Mucosa of rectum (tissue), 2 donors: ENCODE data around the gene MYO1A.

Experiments
- H3K27ac ChIP-seq, 2 donors: one replicate each; pipeline ENCODE4 v1.7.0; 2013; ENCODE audit warnings: inconsistent platforms in 2 of 2, low read depth in 2 of 2, low read length in 2 of 2
- H3K27me3 ChIP-seq, 2 donors: one replicate each; pipeline ENCODE4 v1.7.0; 2013; ENCODE audit warnings: low read length in 2 of 2; ENCODE audit not compliant: control insufficient read depth in 2 of 2, insufficient read depth in 2 of 2
- H3K36me3 ChIP-seq, 2 donors: one replicate each; pipeline ENCODE4 v1.7.0; 2013; ENCODE audit warnings: low read length in 2 of 2; ENCODE audit not compliant: control insufficient read depth in 2 of 2, insufficient read depth in 2 of 2
- H3K4me1 ChIP-seq, 2 donors: one replicate each; pipeline ENCODE4 v1.7.0; 2013; ENCODE audit warnings: low read length in 2 of 2, mild to moderate bottlenecking in 1 of 2; ENCODE audit not compliant: control insufficient read depth in 2 of 2, insufficient read depth in 2 of 2
- H3K4me3 ChIP-seq, 2 donors: one replicate each; pipeline ENCODE4 v1.7.0; 2013; ENCODE audit warnings: low read length in 2 of 2
- H3K9ac ChIP-seq, 2 donors: one replicate each; pipeline ENCODE4 v1.7.0; 2013; ENCODE audit warnings: low read length in 2 of 2, low read depth in 1 of 2, mild to moderate bottlenecking in 1 of 2
- H3K9me3 ChIP-seq, 2 donors: one replicate each; pipeline ENCODE4 v1.7.0; 2013; ENCODE audit warnings: low read length in 2 of 2; ENCODE audit not compliant: control insufficient read depth in 2 of 2
- donor health status: healthy.
- donor health status: Normal muscosa, but diverticular disease.

MYO1A gene

GRCh38 chr12:57047981-57048380 lies 1.9 kb downstream of the MYO1A start:
- Histone ChIP-seq H3K9me3 (no peaks in the 10 kb centered on the region), H3K9ac (peak overlapping the region; percentile 34 to 77), H3K27ac (peak overlapping the region; percentile 78 to 86)

GRCh38 chr12:57046947-57047890 lies 2.7 kb downstream of the MYO1A start:
- Histone ChIP-seq H3K4me3 (peak overlapping the region; percentile 6 to 26), H3K27me3 (no peaks in the 10 kb centered on the region), H3K9ac (no peak overlapping the region), H3K4me1 (peaks cover 29 to 40% of the 10 kb centered on the region in 2 donors), H3K27ac (no peak overlapping the region), H3K36me3 (peaks cover 24 to 29% of the 10 kb centered on the region in 2 donors), H3K9me3 (no peaks in the 10 kb centered on the region)

More at GRCh38 chr12:57047981-57048380, 1.9 kb downstream of the MYO1A start:
- Histone ChIP-seq H3K4me3 (peak overlapping the region; percentile 83 to 84), H3K27me3 (no peaks in the 10 kb centered on the region), H3K4me1 (peaks cover 29 to 40% of the 10 kb centered on the region in 2 donors), H3K36me3 (peaks cover 18 to 23% of the 10 kb centered on the region in 2 donors)

GRCh38 chr12:57046086-57046791 lies 3.7 kb downstream of the MYO1A start:
- Histone ChIP-seq H3K27ac (no peak overlapping the region), H3K4me1 (peaks cover 25 to 40% of the 10 kb centered on the region in 2 donors), H3K9me3 (no peaks in the 10 kb centered on the region), H3K36me3 (peaks cover 30 to 36% of the 10 kb centered on the region in 2 donors), H3K9ac (no peak overlapping the region), H3K4me3 (no peak overlapping the region), H3K27me3 (no peaks in the 10 kb centered on the region)

GRCh38 chr12:57044889-57045288 lies 5.0 kb downstream of the MYO1A start:
- Histone ChIP-seq H3K36me3 (peaks cover 38 to 42% of the 10 kb centered on the region in 2 donors), H3K27me3 (no peaks in the 10 kb centered on the region), H3K4me3 (no peak overlapping the region), H3K9me3 (no peaks in the 10 kb centered on the region), H3K27ac (no peak overlapping the region), H3K4me1 (peaks cover 18 to 29% of the 10 kb centered on the region in 2 donors), H3K9ac (no peak overlapping the region)

GRCh38 chr12:57044468-57044867 lies 5.5 kb downstream of the MYO1A start:
- Histone ChIP-seq H3K4me1 (peaks cover 18 to 29% of the 10 kb centered on the region in 2 donors), H3K27me3 (no peaks in the 10 kb centered on the region), H3K4me3 (no peak overlapping the region), H3K9ac (no peak overlapping the region), H3K9me3 (no peaks in the 10 kb centered on the region), H3K27ac (no peak overlapping the region), H3K36me3 (peaks cover 39 to 42% of the 10 kb centered on the region in 2 donors)

- no peak overlapping the region for H3K9ac ChIP-seq
- no peaks in the 10 kb centered on the region for H3K27me3 ChIP-seq
- no peak overlapping the region for H3K27ac ChIP-seq
- peaks cover 12 to 16% of the 10 kb centered on the region in 2 donors for H3K4me1 ChIP-seq
- no peak overlapping the region for H3K4me3 ChIP-seq
- no peaks in the 10 kb centered on the region for H3K9me3 ChIP-seq
- H3K36me3 ChIP-seq, result peaks cover 52% of the 10 kb centered on the region in 2 donors
Measured at GRCh38 chr12:57042695-57043094, 7.2 kb downstream of the MYO1A start.

GRCh38 chr12:57040750-57041149 lies 9.2 kb downstream of the MYO1A start:
- peaks cover 62 to 65% of the 10 kb centered on the region in 2 donors for H3K36me3 ChIP-seq
- H3K4me1 ChIP-seq, result no peaks in the 10 kb centered on the region
- no peak overlapping the region for H3K9ac ChIP-seq
- H3K4me3 ChIP-seq, result no peak overlapping the region
- H3K9me3 ChIP-seq, result no peaks in the 10 kb centered on the region
- no peaks in the 10 kb centered on the region for H3K27me3 ChIP-seq
- no peak overlapping the region for H3K27ac ChIP-seq

GRCh38 chr12:57040211-57040610 lies 9.7 kb downstream of the MYO1A start:
- no peak overlapping the region for H3K4me3 ChIP-seq

GRCh38 chr12:57039016-57039798 lies 10.7 kb downstream of the MYO1A start:
- no peaks in the 10 kb centered on the region for H3K4me1 ChIP-seq
- peaks cover 60 to 62% of the 10 kb centered on the region in 2 donors for H3K36me3 ChIP-seq
- no peak overlapping the region for H3K9ac ChIP-seq
- no peaks in the 10 kb centered on the region for H3K9me3 ChIP-seq
- no peaks in the 10 kb centered on the region for H3K27me3 ChIP-seq
- H3K4me3 ChIP-seq, result no peak overlapping the region
- no peak overlapping the region for H3K27ac ChIP-seq

More at GRCh38 chr12:57040211-57040610, 9.7 kb downstream of the MYO1A start:
- Histone ChIP-seq H3K9ac (no peak overlapping the region), H3K36me3 (peaks cover 61 to 62% of the 10 kb centered on the region in 2 donors), H3K27me3 (no peaks in the 10 kb centered on the region), H3K4me1 (no peaks in the 10 kb centered on the region), H3K9me3 (no peaks in the 10 kb centered on the region), H3K27ac (no peak overlapping the region)
